Measurements from ENCODE around the gene DHRS3. TPM values are rescaled to one million over a fixed set of nuclear protein-coding genes. Genes with fewer than 3 reads are reported as not detected.

Gene DHRS3
- total RNA-seq, 1 experiment from 2014 or later, result 54.5 TPM

- H3K4me2 ChIP-seq (ENCODE audit: insufficient read depth, insufficient read length, low read length), result no peak overlapping the region
- no peaks in the 10 kb centered on the region for H4K20me1 ChIP-seq (ENCODE audit: control insufficient read depth, insufficient read depth, insufficient read length)
- Mint-ChIP-seq H3K9me3 (peaks cover 3% of the 10 kb centered on the region in 2 experiments; a peak in 2 of 5 replicates), H3K27me3 (ENCODE audit: low read depth) (no peaks in the 10 kb centered on the region; the same call in 1 of the 2 replicates), H3K36me3 (ENCODE audit: insufficient read depth in 1 of 3, low read depth in 3 of 3) (peaks cover 0 to 5% (median 1%) of the 10 kb centered on the region in 3 experiments; a peak in 2 of 7 replicates), H3K27ac (peak overlapping the region in 2 of 3 experiments; percentile 72 to 82; a peak in 3 of 7 replicates), H3K4me1 (peaks cover 61 to 68% of the 10 kb centered on the region in 2 experiments), H3K4me3 (no peak overlapping the region)
- WGBS (ENCODE audit: extremely low coverage, insufficient read length, low lambda C conversion rate), result no CpG with 5 or more reads among the region's 6 CpGs
- H4K91ac ChIP-seq (ENCODE audit: insufficient read length, low read depth, low read length), result no peak overlapping the region
- H2BK120ac ChIP-seq (ENCODE audit: low read depth, low read length, poor library complexity, severe bottlenecking), result no peak overlapping the region
- no peaks in the 10 kb centered on the region for H3K9me3 ChIP-seq (ENCODE audit: control insufficient read depth, low read depth, low read length)
- no peak overlapping the region for H2AK5ac ChIP-seq (ENCODE audit: insufficient read length, low read length)
- no peaks in the 10 kb centered on the region for H3K79me1 ChIP-seq (ENCODE audit: insufficient read depth, low read depth, low read length, poor library complexity, severe bottlenecking)
- H3K18ac ChIP-seq (ENCODE audit: insufficient read length, low read depth, low read length), result no peak overlapping the region
- no peak overlapping the region for H4K5ac ChIP-seq (ENCODE audit: insufficient read length, low read depth, low read length)
- TF ChIP-seq CTCF (conservative IDR thresholded peaks at IDR 0.05), result no peak
- H2BK5ac ChIP-seq (ENCODE audit: insufficient read length, low read length), result no peak overlapping the region
- no peak for DNase-seq
- no peak overlapping the region for H3K9ac ChIP-seq (ENCODE audit: extremely low read depth, insufficient read length, low read length)
- no peak overlapping the region for H3K56ac ChIP-seq (ENCODE audit: insufficient read length, low read depth, low read length)
- no peak overlapping the region for H3K23ac ChIP-seq (ENCODE audit: insufficient read length, low read depth, low read length)
- H3K4ac ChIP-seq (ENCODE audit: low read depth, low read length), result no peak overlapping the region; the same call in 1 of the 2 replicates
- H2BK12ac ChIP-seq (ENCODE audit: insufficient read length, low read depth, low read length), result no peak overlapping the region
- H3T11ph ChIP-seq (ENCODE audit: low read length), result no peak overlapping the region
- H2AFZ ChIP-seq (ENCODE audit: low read length), result no peak overlapping the region
- no peak overlapping the region for H2BK15ac ChIP-seq (ENCODE audit: low read depth, low read length)
- H3K27ac ChIP-seq (ENCODE audit: insufficient read length, low read depth, low read length), result no peak overlapping the region
- H2BK20ac ChIP-seq (ENCODE audit: low read depth, low read length, poor library complexity, severe bottlenecking), result no peak overlapping the region
- no peak overlapping the region; the same call in 1 of the 2 replicates for H3K14ac ChIP-seq (ENCODE audit: insufficient read depth, low read length)
- no peak overlapping the region for H4K8ac ChIP-seq (replicated peaks; ENCODE audit: insufficient read length, low read depth, low read length)
- no peaks in the 10 kb centered on the region for H3K23me2 ChIP-seq (ENCODE audit: insufficient read length, low read depth, low read length, poor library complexity, severe bottlenecking)
- H3K4me1 ChIP-seq (ENCODE audit: insufficient read depth, low read length), result peaks cover 2% of the 10 kb centered on the region; the same call in 1 of the 2 replicates
- H3K79me2 ChIP-seq (ENCODE audit: insufficient read depth, low read length), result no peaks in the 10 kb centered on the region
- no peaks in the 10 kb centered on the region for H3K27me3 ChIP-seq (ENCODE audit: insufficient read depth, low read length)
These were observed 13.0 kb upstream of the DHRS3 start for GRCh38 chr1:12630946-12631530.

Data from H9 (cell line).